GM10266 (cell line): ENCODE measurements around the gene PDZD2.

Source experiments
- DNase-seq: peaks from one replicate; pipeline ENCODE4 v3.0.0; 2012; ENCODE audit errors: extremely low spot score
- TF ChIP-seq, protein P1 (sequence below): IDR thresholded peaks from 2 replicates; pipeline ENCODE4 v1.5.1; 2012; ENCODE audit warnings: mild to moderate bottlenecking, low read depth; ENCODE audit not compliant: control insufficient read depth, insufficient read depth; ENCODE audit errors: missing control alignments

The PDZD2 gene

DNA sequence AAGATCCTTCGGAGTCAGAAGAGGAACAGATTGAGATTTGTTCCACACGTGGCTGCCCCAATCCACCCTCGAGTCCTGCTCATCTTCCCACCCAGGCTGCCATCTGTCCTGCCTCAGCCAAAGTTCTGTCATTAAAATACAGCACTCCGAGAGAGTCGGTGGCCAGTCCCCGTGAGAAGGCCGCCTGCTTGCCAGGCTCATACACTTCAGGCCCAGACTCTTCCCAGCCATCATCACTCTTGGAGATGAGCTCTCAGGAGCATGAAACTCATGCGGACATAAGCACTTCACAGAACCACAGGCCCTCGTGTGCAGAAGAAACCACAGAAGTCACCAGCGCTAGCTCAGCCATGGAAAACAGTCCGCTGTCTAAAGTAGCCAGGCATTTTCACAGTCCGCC, 449.3 kb downstream of the PDZD2 start:
- TF ChIP-seq, protein P1, sequence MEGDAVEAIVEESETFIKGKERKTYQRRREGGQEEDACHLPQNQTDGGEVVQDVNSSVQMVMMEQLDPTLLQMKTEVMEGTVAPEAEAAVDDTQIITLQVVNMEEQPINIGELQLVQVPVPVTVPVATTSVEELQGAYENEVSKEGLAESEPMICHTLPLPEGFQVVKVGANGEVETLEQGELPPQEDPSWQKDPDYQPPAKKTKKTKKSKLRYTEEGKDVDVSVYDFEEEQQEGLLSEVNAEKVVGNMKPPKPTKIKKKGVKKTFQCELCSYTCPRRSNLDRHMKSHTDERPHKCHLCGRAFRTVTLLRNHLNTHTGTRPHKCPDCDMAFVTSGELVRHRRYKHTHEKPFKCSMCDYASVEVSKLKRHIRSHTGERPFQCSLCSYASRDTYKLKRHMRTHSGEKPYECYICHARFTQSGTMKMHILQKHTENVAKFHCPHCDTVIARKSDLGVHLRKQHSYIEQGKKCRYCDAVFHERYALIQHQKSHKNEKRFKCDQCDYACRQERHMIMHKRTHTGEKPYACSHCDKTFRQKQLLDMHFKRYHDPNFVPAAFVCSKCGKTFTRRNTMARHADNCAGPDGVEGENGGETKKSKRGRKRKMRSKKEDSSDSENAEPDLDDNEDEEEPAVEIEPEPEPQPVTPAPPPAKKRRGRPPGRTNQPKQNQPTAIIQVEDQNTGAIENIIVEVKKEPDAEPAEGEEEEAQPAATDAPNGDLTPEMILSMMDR: no peak
- DNase-seq: no peak

DNA sequence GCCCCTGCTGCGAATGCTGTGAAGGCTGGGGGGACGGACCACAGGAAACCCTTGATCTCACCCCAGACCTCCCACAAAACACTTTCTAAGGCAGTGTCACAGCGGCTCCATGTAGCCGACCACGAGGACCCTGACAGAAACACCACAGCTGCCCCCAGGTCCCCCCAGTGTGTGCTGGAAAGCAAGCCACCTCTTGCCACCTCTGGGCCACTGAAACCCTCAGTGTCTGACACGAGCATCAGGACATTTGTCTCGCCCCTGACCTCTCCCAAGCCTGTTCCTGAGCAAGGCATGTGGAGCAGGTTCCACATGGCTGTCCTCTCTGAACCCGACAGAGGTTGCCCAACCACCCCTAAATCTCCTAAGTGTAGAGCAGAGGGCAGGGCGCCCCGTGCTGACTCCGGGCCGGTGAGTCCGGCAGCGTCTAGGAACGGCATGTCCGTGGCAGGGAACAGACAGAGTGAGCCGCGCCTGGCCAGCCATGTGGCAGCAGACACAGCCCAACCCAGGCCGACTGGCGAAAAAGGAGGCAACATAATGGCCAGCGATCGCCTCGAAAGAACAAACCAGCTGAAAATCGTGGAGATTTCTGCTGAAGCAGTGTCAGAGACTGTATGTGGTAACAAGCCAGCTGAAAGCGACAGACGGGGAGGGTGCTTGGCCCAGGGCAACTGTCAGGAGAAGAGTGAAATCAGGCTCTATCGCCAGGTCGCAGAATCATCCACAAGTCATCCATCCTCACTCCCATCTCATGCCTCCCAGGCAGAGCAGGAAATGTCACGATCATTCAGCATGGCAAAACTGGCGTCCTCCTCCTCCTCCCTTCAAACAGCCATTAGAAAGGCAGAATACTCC, 450.4 kb downstream of the PDZD2 start:
- DNase-seq: no peak
- TF ChIP-seq, protein P1: no peak

DNA sequence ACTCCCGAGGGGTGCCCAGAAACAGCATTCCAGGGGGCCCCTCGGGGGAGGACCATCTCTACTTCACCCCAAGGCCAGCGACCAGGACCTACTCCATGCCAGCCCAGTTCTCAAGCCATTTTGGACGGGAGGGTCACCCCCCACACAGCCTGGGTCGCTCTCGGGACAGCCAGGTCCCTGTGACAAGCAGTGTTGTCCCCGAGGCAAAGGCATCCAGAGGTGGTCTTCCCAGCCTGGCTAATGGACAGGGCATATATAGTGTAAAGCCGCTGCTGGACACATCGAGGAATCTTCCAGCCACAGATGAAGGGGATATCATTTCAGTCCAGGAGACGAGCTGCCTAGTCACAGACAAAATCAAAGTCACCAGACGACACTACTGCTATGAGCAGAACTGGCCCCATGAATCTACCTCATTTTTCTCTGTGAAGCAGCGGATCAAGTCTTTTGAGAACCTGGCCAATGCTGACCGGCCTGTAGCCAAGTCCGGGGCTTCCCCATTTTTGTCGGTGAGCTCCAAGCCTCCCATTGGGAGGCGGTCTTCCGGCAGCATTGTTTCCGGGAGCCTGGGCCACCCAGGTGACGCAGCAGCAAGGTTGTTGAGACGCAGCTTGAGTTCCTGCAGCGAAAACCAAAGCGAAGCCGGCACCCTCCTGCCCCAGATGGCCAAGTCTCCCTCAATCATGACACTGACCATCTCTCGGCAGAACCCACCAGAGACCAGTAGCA, 451.3 kb downstream of the PDZD2 start:
- no peak for DNase-seq
- TF ChIP-seq, protein P1: no peak

DNA sequence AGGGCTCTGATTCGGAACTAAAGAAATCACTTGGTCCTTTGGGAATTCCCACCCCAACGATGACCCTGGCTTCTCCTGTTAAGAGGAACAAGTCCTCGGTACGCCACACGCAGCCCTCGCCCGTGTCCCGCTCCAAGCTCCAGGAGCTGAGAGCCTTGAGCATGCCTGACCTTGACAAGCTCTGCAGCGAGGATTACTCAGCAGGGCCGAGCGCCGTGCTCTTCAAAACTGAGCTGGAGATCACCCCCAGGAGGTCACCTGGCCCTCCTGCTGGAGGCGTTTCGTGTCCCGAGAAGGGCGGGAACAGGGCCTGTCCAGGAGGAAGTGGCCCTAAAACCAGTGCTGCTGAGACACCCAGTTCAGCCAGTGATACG, 451.8 kb downstream of the PDZD2 start:
- TF ChIP-seq, protein P1: no peak
- no peak for DNase-seq

DNA sequence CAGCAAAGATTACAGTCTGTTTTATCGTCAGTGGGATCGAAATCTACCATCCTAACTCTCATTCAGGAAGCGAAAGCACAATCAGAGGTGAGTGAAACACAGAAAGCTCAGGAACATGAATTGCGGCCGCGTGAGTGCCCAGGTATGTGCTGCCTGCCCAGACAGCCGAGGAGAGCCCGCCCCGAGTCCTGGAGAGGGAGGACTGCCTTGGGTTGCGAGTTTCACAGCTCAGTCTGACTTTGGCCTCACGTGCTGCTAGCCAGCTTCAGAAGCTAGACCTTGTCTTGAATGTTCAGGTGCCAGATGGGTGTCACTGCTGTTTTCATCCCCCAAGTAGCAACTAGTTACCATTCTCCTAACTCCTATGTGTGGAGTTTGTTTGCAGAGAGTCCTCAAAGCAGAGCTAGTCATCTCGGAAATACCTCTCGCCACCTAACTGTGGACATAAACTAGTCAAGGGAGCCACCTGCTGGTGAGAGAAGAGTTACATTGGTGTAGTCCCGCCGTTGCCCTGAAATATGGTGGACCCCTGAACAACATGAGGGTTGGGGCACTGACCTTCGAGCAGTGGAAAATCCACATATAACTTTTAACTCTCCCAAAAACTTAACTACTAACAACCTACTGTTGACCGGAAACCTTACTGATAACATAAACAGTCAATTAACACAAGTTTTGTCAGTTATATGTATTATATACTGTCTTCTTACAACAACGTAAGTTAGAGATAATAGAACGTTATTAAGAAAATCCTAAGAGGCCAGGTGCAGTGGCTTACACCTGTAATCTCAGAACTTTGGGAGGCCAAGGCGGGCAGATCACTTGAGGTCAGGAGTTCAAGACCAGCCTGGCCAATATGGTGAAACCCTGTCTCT, 454.2 kb downstream of the PDZD2 start:
- TF ChIP-seq, protein P1: peak; percentile 82
- DNase-seq: peak; percentile 85

DNA sequence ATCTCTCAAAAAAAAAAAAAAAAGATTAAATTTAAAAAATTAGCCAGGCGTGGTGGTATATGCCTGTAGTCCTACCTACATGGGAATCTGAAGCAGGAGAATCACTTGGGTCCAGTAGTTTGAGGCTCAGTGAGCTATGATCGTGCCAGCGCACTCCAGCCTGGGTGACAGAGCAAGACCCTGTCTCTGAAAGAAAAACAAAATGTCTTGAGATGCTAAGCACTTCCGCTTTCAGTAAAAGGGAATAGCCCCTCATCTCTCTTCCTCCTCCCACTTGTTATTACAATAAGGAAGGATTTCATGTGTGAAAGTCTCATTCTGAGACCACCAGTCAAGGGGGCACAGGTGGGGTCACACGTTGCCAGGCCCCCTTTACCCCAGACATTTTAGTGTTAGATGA, 455.8 kb downstream of the PDZD2 start:
- DNase-seq: no peak
- TF ChIP-seq, protein P1: no peak
